ENCODE measurements around the gene ZNF598. TPM values are rescaled to one million over a fixed set of nuclear protein-coding genes. Genes with fewer than 3 reads are reported as not detected.

ZNF598 gene
- total and polyA plus RNA-seq, 10 of the 15 experiments (the other 5 are each of a cell fraction or from before 2014, with no cell fraction given): 0.08 to 74.0 (median 14.4) TPM

- TF ChIP-seq ZNF687 (IDR thresholded peaks at IDR 0.05) (no peak), SPI1 (IDR thresholded peaks at IDR 0.05; ENCODE audit: borderline replicate concordance, insufficient read depth, low read depth, low read length) (no peak), E2F8 (IDR thresholded peaks at IDR 0.05; ENCODE audit: low read depth, partially characterized antibody) (no peak), SREBF2 (IDR thresholded peaks at IDR 0.05; ENCODE audit: low read length) (no peak), POLR2A (IDR thresholded peaks at IDR 0.05; ENCODE audit: low read depth, low read length) (no peak), HSF1 (IDR thresholded peaks at IDR 0.05; ENCODE audit: low read depth, low read length) (no peak), JUNB (IDR thresholded peaks at IDR 0.05) (no peak), RBBP5 (conservative IDR thresholded peaks at IDR 0.05) (no peak), RAD51 (IDR thresholded peaks at IDR 0.05) (no peak), CREM (IDR thresholded peaks at IDR 0.05; ENCODE audit: low read depth) (no peak), IKZF1 (conservative IDR thresholded peaks at IDR 0.05) (no peak)
These were observed 31.0 kb downstream of the ZNF598 start (continued) for GRCh38 chr16:1978476-1979120.
